HFF-Myc (cell line): ENCODE measurements around the gene ZNF888.
A peak's percentile ranks its signal among the peaks of the same experiment; 100 is the strongest.
"Not testable (repeated sequence)": the region's sequence is repeated elsewhere in the genome, so short reads cannot be mapped to it uniquely, and the experiment has no call there.

ENCODE experiments used
- DNase-seq: peaks from one replicate; pipeline ENCODE4 v3.0.0-alpha.2; 2011; ENCODE audit warnings: low read depth; ENCODE audit errors: extremely low read depth
- H3K4me3 ChIP-seq: replicated peaks from 2 replicates; pipeline ENCODE4 v1.5.1; 2011; ENCODE audit warnings: low read depth, mild to moderate bottlenecking, control low read depth, low read length
- TF ChIP-seq, protein P1 (sequence below): IDR thresholded peaks from 2 replicates; pipeline ENCODE4 v1.5.1; 2012; ENCODE audit warnings: mild to moderate bottlenecking, low read depth, low read length, control low read depth; ENCODE audit errors: missing control alignments

ZNF888 gene

DNA sequence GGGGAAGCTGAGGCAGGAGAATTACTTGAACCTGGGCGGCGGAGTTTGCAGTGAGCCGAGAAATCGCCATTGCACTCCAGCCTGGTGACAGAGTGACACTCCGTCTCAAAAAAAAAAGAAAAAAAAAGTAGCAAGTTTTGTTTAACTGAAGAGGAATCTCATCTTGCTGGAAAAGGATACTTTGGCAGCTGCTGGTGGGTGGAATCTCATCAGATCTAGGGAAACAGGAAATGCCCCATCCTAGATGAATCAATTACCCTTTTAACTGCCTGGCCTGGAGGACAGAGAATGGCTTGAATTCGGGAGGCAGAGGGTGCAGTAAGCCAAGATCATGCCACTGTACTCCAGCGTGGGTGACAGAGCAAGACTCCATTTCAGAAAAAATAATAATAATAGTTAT, 34.2 kb downstream of the ZNF888 start:
- H3K4me3 ChIP-seq = no peak overlapping the region
- TF ChIP-seq, protein P1, sequence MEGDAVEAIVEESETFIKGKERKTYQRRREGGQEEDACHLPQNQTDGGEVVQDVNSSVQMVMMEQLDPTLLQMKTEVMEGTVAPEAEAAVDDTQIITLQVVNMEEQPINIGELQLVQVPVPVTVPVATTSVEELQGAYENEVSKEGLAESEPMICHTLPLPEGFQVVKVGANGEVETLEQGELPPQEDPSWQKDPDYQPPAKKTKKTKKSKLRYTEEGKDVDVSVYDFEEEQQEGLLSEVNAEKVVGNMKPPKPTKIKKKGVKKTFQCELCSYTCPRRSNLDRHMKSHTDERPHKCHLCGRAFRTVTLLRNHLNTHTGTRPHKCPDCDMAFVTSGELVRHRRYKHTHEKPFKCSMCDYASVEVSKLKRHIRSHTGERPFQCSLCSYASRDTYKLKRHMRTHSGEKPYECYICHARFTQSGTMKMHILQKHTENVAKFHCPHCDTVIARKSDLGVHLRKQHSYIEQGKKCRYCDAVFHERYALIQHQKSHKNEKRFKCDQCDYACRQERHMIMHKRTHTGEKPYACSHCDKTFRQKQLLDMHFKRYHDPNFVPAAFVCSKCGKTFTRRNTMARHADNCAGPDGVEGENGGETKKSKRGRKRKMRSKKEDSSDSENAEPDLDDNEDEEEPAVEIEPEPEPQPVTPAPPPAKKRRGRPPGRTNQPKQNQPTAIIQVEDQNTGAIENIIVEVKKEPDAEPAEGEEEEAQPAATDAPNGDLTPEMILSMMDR = no peak
- no peak for DNase-seq

DNA sequence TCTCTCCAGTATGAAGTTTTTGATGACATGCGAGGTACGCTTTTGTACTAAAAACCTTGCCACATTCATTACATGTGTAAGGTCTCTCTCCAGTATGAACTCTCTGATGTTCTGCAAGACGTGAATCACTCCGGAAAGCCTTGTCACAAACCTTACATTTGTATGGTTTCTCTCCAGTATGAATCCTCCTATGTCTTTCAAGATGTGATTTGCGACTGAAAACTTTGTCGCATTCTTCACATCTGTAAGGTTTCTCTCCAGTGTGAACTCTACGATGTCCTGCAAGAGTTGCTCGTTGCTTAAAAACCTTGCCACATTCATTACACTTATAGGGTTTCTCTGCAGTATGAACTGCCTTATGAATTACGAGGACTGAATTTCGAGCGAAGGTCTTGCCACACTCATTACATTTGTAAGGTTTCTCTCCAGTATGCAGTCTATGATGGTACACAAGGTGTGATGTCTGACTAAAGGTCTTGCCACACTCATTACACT, 42.3 kb downstream of the ZNF888 start:
- H3K4me3 ChIP-seq = no peak overlapping the region
- DNase-seq = no peak
- TF ChIP-seq, protein P1 = no peak

DNA sequence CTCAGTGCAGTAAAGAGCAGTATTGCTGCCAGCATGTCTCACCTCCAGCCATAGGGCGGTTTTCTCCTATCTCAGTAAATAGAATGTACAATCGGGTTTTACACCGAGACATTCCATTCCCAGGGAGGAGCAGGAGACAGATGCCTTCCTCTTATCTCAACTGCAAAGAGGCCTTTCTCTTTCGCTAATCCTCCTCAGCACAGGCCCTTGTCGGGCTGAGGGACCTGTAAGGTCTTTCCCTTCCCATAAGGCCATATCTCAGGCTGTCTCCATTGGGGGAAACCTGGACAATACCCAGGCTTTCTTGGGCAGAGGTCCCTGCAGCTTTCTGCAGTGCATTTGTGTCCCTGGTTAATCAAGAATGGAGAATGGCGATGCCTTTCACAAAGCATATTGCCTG, 50.2 kb downstream of the ZNF888 start:
- H3K4me3 ChIP-seq, DNase-seq: not testable (repeated sequence)

DNA sequence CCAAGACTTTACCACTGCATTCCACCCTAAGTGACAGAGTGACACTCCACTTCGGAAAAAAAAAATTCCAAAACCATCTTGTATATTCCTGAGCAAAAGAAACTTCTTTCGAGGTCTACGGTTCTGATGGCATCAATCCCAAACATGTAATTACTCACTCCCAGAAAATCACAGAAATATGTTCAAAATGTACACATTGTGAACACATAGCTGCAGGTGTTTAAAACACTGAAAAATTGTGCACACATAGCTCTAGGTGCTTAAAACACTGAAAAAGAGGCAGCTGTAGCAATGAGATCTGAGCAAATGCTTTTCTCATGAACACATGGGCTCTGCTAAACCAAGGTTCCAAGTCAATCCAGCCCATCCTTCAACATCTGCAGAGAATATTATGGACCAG, 51.8 kb downstream of the ZNF888 start:
- TF ChIP-seq, protein P1 = no peak
- no peak for DNase-seq
- H3K4me3 ChIP-seq = no peak overlapping the region

DNA sequence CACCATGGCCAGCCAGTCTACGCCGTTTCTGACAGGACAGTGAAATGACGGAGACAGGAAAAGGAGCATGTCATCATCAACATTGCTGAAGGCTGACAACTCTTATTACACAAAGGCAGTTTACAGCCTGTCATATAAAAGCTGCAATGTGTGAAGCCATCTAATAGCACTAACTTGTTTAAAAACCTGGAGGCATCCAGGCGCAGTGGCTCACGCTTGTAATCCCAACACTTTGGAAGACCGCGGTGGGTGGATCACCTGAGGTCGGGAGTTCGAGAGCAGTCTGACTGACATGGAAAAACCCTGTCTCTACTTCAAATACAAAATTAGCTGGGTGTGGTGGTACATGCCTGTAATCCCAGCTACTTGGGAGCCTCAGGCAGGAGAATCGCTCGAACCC, 55.2 kb downstream of the ZNF888 start:
- not testable (repeated sequence) for DNase-seq

DNA sequence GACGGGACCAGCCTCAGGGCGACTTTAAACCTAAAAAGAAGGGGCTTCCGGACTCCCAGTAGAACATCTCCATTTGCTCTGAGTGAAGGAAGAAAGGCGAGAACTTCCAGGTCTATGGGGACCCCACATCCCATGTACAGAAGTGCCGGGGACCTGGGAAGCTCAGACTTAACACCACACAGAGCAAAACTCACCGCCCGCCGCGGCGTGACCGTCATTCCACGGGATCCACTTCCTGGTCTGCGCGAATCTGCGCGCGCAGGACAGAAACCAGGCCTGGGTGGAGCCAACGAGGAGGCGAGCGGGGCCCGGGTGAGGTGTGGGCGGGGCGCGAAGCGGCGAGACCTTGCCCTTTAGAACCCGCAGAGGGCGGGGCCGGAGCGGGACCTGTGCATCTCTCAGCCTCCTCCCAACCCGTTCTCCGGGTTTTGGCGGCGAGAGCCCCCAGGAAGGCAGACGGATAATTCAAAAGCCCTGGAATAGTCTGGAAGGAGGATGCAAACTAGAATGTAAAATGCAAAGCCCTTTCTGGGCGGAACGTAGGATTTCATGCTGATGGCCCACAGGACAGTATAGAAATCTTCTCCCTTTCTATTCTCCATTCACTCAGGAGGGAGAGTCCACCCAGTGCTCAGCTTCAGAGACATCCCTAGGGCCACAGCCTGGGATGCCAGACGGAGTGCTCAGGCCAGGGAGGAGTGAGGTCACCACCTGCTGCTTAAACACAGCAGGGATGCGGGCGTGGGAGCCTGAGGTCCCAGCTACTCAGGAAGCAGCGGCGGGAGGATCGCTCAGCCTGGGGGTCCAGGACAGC, 65.6 kb downstream of the ZNF888 start, which contains the start of gene ZNF468:
TSS of gene ZNF468 (minus strand) at position 242 of the 814 bp plus-strand sequence. CDS start 3,347 bp downstream, outside the sequence.
- not testable (repeated sequence) for DNase-seq
- peak within 1 kb of the TSS; percentile 59 for H3K4me3 ChIP-seq

More for the DNA sequence above, 55.2 kb downstream of the ZNF888 start:
- H3K4me3 ChIP-seq = not testable (repeated sequence)

DNA sequence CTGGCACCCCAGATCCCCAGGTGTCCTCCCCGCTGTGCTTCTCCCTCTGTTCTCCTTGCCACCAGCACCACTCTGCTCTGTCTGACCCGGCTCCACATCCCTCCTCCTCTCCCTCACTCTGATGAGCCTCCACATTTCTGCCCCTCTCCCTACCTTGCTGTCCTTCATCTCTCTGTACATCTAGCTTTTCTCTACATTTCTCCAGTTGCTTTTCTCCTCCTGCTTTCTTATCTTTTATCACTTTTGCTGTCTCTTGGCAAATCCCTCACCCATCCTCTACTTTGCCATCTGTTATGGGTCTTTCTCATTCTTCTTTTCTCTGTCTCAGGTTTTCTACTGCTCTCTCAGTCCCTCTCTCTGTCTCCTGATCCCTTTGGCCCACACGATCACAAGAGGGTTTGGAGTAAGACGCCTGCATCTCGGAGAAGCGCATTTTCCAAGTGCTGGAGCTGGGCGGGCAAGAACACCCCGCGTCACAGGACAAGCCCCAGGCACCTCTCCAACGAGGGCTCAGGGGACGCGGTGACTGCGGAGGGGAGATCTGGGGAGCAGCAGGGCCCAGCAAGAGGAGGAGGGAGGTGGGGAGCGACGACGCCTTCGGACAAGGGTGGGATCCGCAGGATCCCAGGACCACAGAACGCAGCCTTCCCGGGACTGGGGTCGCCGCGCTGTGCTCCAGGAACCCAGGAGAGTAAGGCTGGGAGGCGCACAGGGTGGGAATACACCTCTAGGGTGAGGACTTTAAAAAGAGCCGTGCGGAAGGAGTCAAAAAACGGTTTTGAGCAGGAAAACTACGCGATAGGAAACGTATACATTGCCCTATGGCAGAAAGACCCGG, 66.5 kb downstream of the ZNF888 start:
- peak overlapping the region; percentile 59 for H3K4me3 ChIP-seq
- not testable (repeated sequence) for DNase-seq
